Smooth muscle cell of trachea (primary cell): Measurements from ENCODE around the gene COL15A1. TPM values are rescaled to one million over a fixed set of nuclear protein-coding genes. Genes with fewer than 3 reads are reported as not detected.

Source experiments
- total RNA-seq: library from RNA; depleted of rRNA; stranded (reverse); fragments of >200 nt; gene quantifications from 2 replicates; pipeline ENCODE4 v1.2.1, GENCODE V29; 2014

COL15A1 gene
- 12.6 and 15.1 TPM in 2 replicates for total RNA-seq

GRCh38 chr9:98943682-98944056 lies at the start of gene COL15A1:
Gene COL15A1, plus strand, starts transcription at chr9:98943907. Its CDS starts 155 bp downstream, at chr9:98944062.

GRCh38 chr9:99104459-99105151 lies 160.9 kb downstream of the COL15A1 start, which contains the start of gene TGFBR1:
Gene TGFBR1, plus strand, starts transcription at chr9:99105113. Its CDS starts 93 bp downstream, at chr9:99105206.

Other genes starting within 250 kb of the COL15A1 start
- gene GABBR2, start 235.0 kb upstream of the COL15A1 start, total RNA-seq = 0.33 and 1.3 TPM in 2 replicates
- 16.4 and 23.0 TPM in 2 replicates for gene ANKS6, start 147.4 kb upstream of the COL15A1 start, total RNA-seq
- gene GALNT12, start 136.2 kb upstream of the COL15A1 start, total RNA-seq = 16.5 and 19.2 TPM in 2 replicates
- gene TGFBR1, start 161.2 kb downstream of the COL15A1 start, total RNA-seq = 32.3 and 49.3 TPM in 2 replicates